Measurements from ENCODE around the gene DLL1. TPM values are rescaled to one million over a fixed set of nuclear protein-coding genes. Genes with fewer than 3 reads are reported as not detected.

DLL1 gene
- total and polyA plus RNA-seq, 12 donors, result 2.6 to 27.2 (median 8.7) TPM

DNA sequence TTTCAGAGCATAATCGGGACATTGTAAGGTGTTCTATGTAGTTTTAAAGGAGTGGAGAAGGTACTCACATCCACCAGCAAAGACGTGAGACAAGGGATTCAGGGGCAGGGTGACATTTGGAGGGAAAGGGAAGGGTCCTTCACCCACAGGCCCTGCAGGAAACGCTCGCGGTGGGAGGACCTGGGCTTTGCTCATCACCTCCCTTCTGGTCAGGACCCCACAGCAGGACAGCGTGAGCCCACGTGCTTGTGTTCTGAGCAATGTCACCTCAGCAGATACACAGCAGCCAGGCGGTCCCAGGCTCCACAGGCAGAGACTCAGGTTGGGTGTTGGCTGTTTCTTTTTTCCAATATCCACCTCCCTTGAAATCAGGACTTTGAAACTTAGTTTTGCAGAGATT, 27.5 kb downstream of the DLL1 start:
- intact Hi-C loops (cut with DNase I), result no loop called here
- WGBS, 2 donors, result 85 to 90% methylated on average over 8 of the region's 8 CpGs
- H3K36me3 ChIP-seq, result no peaks in the 10 kb centered on the region
- ATAC-seq, result no peak
- H3K27ac ChIP-seq, result no peak overlapping the region
- peaks cover 0 to 14% (median 0%) of the 10 kb centered on the region in 7 donors for H3K27me3 ChIP-seq
- TF ChIP-seq, protein P1, sequence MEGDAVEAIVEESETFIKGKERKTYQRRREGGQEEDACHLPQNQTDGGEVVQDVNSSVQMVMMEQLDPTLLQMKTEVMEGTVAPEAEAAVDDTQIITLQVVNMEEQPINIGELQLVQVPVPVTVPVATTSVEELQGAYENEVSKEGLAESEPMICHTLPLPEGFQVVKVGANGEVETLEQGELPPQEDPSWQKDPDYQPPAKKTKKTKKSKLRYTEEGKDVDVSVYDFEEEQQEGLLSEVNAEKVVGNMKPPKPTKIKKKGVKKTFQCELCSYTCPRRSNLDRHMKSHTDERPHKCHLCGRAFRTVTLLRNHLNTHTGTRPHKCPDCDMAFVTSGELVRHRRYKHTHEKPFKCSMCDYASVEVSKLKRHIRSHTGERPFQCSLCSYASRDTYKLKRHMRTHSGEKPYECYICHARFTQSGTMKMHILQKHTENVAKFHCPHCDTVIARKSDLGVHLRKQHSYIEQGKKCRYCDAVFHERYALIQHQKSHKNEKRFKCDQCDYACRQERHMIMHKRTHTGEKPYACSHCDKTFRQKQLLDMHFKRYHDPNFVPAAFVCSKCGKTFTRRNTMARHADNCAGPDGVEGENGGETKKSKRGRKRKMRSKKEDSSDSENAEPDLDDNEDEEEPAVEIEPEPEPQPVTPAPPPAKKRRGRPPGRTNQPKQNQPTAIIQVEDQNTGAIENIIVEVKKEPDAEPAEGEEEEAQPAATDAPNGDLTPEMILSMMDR (IDR thresholded peaks at IDR 0.05), result no peak
- H3K4me3 ChIP-seq, result no peak overlapping the region
- H3K9me3 ChIP-seq, result no peaks in the 10 kb centered on the region
- H3K4me1 ChIP-seq, result peaks cover 4 to 15% (median 12%) of the 10 kb centered on the region in 9 donors
- no peak for DNase-seq

DNA sequence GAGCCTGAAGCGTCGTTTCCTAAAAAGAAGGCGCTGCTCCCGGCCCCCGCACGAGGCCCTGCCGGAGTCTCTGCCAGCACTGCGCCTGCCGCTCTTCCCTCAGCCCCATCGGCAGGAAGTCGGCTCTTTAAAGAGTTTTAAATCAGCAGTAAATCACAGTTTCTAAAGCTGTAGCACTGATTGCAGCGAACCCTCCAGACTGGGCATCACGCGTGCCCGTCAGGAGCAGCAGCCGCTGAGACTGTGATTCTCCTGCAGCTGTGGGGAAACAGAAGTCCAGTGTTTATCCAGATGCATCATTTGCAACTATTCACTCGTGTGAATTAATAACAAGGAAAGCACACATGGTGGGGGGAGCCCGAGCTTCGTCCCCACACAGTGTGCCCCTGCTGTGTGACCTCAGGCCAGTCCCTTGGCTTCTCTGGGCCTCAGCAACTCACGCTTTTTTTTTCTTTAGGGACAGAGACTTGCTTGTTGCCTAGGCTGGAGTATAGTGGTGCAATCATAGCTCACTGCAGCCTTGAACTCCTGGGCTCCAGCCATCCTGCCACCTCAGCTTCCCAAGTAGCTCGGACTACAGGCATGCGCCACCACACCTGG, 28.3 kb downstream of the DLL1 start:
- no peak overlapping the region for H3K27ac ChIP-seq
- H3K9me3 ChIP-seq, result no peaks in the 10 kb centered on the region
- H3K36me3 ChIP-seq, result no peaks in the 10 kb centered on the region
- WGBS, 2 donors, result 61 to 74% methylated on average over 22 of the region's 22 CpGs
- intact Hi-C loops (cut with DNase I), result no loop called here
- H3K4me1 ChIP-seq, result peaks cover 4 to 15% (median 12%) of the 10 kb centered on the region in 9 donors
- H3K27me3 ChIP-seq, result peaks cover 0 to 14% (median 0%) of the 10 kb centered on the region in 7 donors
- DNase-seq, result no peak
- H3K4me3 ChIP-seq, result no peak overlapping the region
- ATAC-seq, result no peak
- TF ChIP-seq, protein P1 (IDR thresholded peaks at IDR 0.05), result no peak

DNA sequence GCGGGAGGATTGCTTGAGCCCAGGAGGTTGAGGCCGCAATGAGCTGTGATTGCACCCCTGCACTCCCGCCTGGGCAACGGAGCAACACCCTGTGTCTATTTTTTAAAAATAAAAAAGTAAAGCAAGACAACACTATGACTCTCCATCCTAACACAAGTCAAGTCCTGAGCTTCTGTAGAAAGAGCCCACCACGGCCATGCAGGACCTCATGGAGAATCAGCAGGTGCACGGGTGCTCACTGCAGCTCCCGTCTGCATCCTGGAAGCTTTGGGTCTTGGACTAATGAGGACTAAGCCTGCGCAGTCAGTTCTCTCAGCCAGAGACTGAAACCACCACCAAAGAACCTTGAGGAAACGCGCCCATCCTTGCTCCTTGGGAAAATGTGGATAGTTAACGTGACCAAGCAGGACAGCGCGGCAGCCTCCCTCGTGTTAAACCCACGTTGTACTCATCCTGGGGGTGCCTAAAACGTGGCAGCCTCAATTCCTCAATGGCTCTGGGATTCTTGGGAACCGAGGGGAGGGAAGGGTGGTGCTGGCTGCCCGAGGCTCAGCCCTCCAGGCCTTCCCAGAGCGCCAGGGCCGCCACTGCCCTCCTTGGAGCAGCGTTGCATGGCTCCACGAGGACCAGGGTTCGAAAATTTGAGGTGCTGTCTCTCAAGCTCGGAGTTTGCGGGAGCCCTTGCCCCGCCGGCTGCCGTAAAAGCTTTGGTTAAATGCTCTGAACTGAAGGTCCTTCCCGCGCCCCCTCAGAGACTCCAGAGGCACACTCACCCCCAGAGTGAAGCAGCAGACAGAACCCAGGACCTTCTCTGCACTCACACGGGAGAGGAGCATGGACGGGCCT, 29.0 kb downstream of the DLL1 start:
- no peak for ATAC-seq
- Histone ChIP-seq H3K36me3 (no peaks in the 10 kb centered on the region), H3K27me3 (peaks cover 0 to 14% (median 0%) of the 10 kb centered on the region in 7 donors), H3K27ac (no peak overlapping the region), H3K4me1 (peaks cover 4 to 15% (median 12%) of the 10 kb centered on the region in 9 donors), H3K9me3 (no peaks in the 10 kb centered on the region), H3K4me3 (no peak overlapping the region)
- no peak for DNase-seq
- 88 to 90% methylated on average over 32 of the region's 32 CpGs for WGBS, 2 donors
- intact Hi-C loops (cut with DNase I), result no loop called here
- TF ChIP-seq, protein P1 (IDR thresholded peaks at IDR 0.05), result no peak

DNA sequence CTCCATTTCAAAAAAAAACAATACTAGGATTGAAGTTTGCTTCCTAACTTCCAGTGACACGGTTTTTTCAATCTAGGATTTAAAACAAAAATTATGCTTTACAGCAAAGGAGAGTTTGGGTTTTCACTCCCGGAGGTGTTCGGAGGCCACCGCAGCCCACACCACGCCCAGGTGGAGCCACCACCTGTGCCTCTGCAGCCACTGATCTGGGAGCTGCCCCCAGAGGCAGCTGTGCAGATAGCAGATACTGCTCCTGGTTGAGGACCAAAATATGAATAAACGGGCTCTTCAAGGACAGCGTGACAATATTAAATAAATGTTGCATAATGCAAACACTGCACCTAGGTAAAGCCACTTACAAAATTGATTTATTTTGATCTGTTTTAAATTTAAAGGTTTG, 30.2 kb downstream of the DLL1 start:
- Histone ChIP-seq H3K4me1 (peaks cover 1 to 6% (median 5%) of the 10 kb centered on the region in 9 donors), H3K9me3 (no peaks in the 10 kb centered on the region), H3K27ac (no peak overlapping the region), H3K4me3 (no peak overlapping the region), H3K27me3 (peaks cover 0 to 14% (median 0%) of the 10 kb centered on the region in 7 donors), H3K36me3 (no peaks in the 10 kb centered on the region)
- TF ChIP-seq, protein P1 (IDR thresholded peaks at IDR 0.05), result no peak
- WGBS, 2 donors, result 90 to 94% methylated on average over 7 of the region's 7 CpGs
- intact Hi-C loops (cut with DNase I), result no loop called here
- ATAC-seq, result no peak
- no peak for DNase-seq

All from heart right ventricle (tissue), 16 donors.